ENCODE measurements around the gene N4BP2L2. TPM values are rescaled to one million over a fixed set of nuclear protein-coding genes. Genes with fewer than 3 reads are reported as not detected.

The N4BP2L2 gene
- total RNA-seq, 1 experiment from 2014 or later = 96.8 TPM

DNA sequence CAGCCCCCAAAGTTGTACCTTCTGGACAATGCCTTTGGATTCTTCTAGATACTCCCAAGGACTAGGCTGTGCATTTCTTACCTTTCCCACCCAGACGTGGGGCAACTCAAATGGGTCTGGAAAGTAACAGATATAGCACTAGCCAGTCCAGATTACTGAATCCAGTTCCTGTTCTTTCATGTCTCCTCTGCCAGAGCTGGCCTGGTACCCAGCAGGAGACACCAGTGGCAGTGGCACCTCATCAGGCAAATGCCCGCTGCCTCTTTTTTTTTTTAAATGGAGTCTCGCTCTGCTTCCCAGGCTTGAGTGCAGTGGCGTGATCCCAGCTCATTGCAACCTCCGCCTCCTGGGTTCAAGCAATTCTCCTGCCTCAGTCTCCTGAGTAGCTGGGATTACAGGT lies 43.2 kb downstream of the N4BP2L2 start:
- no peak for DNase-seq (ENCODE audit: low spot score)
- CTCF ChIA-PET = no interaction called here
- intact Hi-C loops (cut with micrococcal nuclease; ENCODE audit: unreplicated experiment) = no loop called here
- H3K9me3 ChIP-seq (ENCODE audit: low read depth, low read length, poor library complexity, severe bottlenecking) = no peaks in the 10 kb centered on the region
- POLR2A ChIA-PET (ENCODE audit: low non-redundant PET) = no interaction called here
- TF ChIP-seq, protein P1, sequence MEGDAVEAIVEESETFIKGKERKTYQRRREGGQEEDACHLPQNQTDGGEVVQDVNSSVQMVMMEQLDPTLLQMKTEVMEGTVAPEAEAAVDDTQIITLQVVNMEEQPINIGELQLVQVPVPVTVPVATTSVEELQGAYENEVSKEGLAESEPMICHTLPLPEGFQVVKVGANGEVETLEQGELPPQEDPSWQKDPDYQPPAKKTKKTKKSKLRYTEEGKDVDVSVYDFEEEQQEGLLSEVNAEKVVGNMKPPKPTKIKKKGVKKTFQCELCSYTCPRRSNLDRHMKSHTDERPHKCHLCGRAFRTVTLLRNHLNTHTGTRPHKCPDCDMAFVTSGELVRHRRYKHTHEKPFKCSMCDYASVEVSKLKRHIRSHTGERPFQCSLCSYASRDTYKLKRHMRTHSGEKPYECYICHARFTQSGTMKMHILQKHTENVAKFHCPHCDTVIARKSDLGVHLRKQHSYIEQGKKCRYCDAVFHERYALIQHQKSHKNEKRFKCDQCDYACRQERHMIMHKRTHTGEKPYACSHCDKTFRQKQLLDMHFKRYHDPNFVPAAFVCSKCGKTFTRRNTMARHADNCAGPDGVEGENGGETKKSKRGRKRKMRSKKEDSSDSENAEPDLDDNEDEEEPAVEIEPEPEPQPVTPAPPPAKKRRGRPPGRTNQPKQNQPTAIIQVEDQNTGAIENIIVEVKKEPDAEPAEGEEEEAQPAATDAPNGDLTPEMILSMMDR (conservative IDR thresholded peaks at IDR 0.05; ENCODE audit: low read depth, low read length) = no peak
- TF ChIP-seq EZH2 (IDR thresholded peaks at IDR 0.05; ENCODE audit: borderline replicate concordance, low read depth, low read length, poor library complexity, severe bottlenecking) = no peak
- H3K4me3 ChIP-seq (ENCODE audit: low read depth, low read length, poor library complexity, severe bottlenecking) = no peak overlapping the region
- no peaks in the 10 kb centered on the region for H3K27me3 ChIP-seq (replicated peaks; ENCODE audit: insufficient read depth, low read depth, low read length, poor library complexity)
- no peak overlapping the region for H3K27ac ChIP-seq (ENCODE audit: low read depth, low read length, poor library complexity, severe bottlenecking)
- no peaks in the 10 kb centered on the region for H3K36me3 ChIP-seq (ENCODE audit: insufficient read depth, low read length, poor library complexity, severe bottlenecking)
- BruUV-seq (replicated peaks) = no TSS peak
- H3K4me1 ChIP-seq (ENCODE audit: insufficient read depth, low read length, poor library complexity, severe bottlenecking) = peaks cover 4% of the 10 kb centered on the region

DNA sequence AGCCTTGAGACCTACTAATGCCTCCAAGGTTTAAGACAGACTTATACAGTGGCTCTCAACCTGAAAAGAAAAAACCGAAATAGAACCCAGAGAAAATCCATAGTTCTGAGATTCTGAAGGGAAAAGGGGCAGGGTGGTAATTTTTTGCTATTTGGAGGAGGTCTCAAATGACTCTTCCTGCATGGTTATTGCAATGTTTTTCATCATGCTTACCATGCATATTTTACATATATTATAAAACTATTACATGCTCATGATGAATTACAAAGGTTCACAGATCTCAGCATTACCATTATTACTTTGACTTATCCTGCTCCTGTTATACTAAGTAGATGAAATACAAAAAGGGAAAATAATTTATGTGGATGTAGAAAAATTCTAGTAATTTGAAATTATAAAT lies 47.6 kb downstream of the N4BP2L2 start:
- peak; percentile 6 for DNase-seq (ENCODE audit: low spot score)
- ChIA-PET CTCF (no interaction called here), POLR2A (ENCODE audit: low non-redundant PET) (no interaction called here)
- Histone ChIP-seq H3K27me3 (replicated peaks; ENCODE audit: insufficient read depth, low read depth, low read length, poor library complexity) (no peaks in the 10 kb centered on the region), H3K36me3 (ENCODE audit: insufficient read depth, low read length, poor library complexity, severe bottlenecking) (no peaks in the 10 kb centered on the region), H3K9me3 (ENCODE audit: low read depth, low read length, poor library complexity, severe bottlenecking) (no peaks in the 10 kb centered on the region), H3K4me1 (ENCODE audit: insufficient read depth, low read length, poor library complexity, severe bottlenecking) (peaks cover 4% of the 10 kb centered on the region), H3K4me3 (ENCODE audit: low read depth, low read length, poor library complexity, severe bottlenecking) (no peak overlapping the region), H3K27ac (ENCODE audit: low read depth, low read length, poor library complexity, severe bottlenecking) (peak overlapping the region; percentile 50)
- intact Hi-C loops (cut with micrococcal nuclease; ENCODE audit: unreplicated experiment) = no loop called here
- TF ChIP-seq, protein P1 (conservative IDR thresholded peaks at IDR 0.05; ENCODE audit: low read depth, low read length) = no peak
- TF ChIP-seq EZH2 (IDR thresholded peaks at IDR 0.05; ENCODE audit: borderline replicate concordance, low read depth, low read length, poor library complexity, severe bottlenecking) = no peak
- no TSS peak for BruUV-seq (replicated peaks)

DNA sequence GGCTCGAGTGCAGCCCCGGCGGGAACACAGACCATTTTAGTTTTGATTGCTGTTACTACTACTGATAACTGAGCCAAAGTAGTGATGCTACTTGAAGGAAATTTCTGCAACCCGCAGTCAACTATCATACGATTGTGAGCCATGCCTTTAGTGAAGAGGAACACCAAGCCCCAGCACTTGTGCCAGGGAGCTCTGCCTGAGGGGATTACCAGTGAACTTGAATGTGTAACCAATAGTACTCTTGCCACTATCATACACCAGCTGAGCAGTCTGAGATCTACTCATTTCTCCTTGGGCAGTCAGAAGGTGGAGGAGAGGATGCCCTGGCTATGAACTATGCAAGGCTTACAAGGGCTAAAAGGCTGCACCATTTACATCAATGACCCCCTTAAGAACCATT lies 61.7 kb downstream of the N4BP2L2 start:
- no peaks in the 10 kb centered on the region for H3K9me3 ChIP-seq (ENCODE audit: low read depth, low read length, poor library complexity, severe bottlenecking)
- H3K27ac ChIP-seq (ENCODE audit: low read depth, low read length, poor library complexity, severe bottlenecking) = no peak overlapping the region
- H3K4me3 ChIP-seq (ENCODE audit: low read depth, low read length, poor library complexity, severe bottlenecking) = no peak overlapping the region
- CTCF ChIA-PET = no interaction called here
- DNase-seq (ENCODE audit: low spot score) = no peak
- H3K36me3 ChIP-seq (ENCODE audit: insufficient read depth, low read length, poor library complexity, severe bottlenecking) = no peaks in the 10 kb centered on the region
- H3K27me3 ChIP-seq (replicated peaks; ENCODE audit: insufficient read depth, low read depth, low read length, poor library complexity) = no peaks in the 10 kb centered on the region
- TF ChIP-seq, protein P1 (conservative IDR thresholded peaks at IDR 0.05; ENCODE audit: low read depth, low read length) = no peak
- TF ChIP-seq EZH2 (IDR thresholded peaks at IDR 0.05; ENCODE audit: borderline replicate concordance, low read depth, low read length, poor library complexity, severe bottlenecking) = no peak
- intact Hi-C loops (cut with micrococcal nuclease; ENCODE audit: unreplicated experiment) = no loop called here
- H3K4me1 ChIP-seq (ENCODE audit: insufficient read depth, low read length, poor library complexity, severe bottlenecking) = no peaks in the 10 kb centered on the region
- POLR2A ChIA-PET (ENCODE audit: low non-redundant PET) = no interaction called here
- BruUV-seq (replicated peaks) = no TSS peak

Data from A673 (cell line).